HG03097 (cell line): ENCODE data around the gene UBP1.
"Not testable (repeated sequence)": the region's sequence is repeated elsewhere in the genome, so short reads cannot be mapped to it uniquely, and the experiment has no call there.

Experiments
- ATAC-seq: cut with Tn5 transposase; IDR thresholded peaks from one replicate; pipeline ENCODE4 v1.9.1; 2021; ENCODE audit not compliant: unreplicated experiment, low FRiP score

UBP1 gene

DNA sequence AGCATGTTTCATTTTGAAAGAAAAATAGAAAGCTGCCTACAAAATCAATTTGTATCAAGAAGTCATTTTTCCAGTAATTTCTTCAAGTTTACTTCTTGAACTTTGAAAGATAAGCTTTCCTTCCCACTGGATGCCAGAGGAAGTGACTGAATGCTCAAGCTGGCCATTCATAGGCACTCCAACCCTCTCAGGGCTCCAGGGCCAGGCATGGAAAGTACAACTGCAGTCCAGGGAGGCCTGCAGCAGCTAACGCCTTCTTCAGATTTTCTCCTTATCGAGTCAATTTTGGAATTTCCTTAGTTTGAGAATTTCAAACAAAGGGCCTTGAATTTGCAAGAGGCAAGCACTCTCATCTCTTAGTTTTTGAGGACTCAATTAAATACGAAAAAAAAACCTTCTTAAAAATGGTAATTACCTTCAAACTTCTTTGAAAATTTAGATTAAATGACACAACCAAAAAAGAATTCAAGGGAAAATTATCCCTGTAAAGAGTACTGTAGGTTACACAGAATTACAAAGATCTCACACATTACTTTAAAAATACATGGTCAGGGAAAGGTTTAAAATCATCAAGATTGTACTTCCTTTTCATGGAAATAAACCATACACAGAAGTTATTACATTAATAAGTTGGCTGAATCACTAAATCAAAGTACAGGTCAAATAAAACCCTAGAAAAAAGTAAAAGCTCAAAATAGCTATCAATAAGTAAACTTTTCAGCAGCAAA is 2.5 kb downstream of the UBP1 start:
- ATAC-seq, result no peak

GRCh38 chr3:33433843-33434242 is 6.4 kb downstream of the UBP1 start:
- ATAC-seq, result no peak

GRCh38 chr3:33430571-33430970 is 9.6 kb downstream of the UBP1 start:
- ATAC-seq, result no peak

DNA sequence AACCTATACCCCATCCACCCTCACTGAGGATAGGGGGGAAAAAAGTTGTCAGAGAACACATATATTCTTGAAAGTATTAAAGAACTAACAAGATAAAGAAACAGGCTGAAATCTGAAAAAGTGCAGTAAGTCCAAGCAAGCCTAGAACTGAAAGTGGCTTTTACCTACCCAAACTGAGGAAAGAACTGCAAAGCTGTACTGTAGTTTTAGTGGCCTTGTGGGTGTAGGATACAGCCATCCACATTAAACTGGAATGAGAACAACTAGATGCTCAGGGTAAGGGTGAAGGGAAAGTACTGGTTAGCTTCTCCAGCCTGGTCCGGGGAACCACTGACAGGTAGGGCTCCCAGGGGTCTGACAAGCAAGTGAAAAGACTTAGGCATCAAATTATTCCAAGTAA is 10.1 kb downstream of the UBP1 start:
- no peak for ATAC-seq

GRCh38 chr3:33429306-33429705 is 10.9 kb downstream of the UBP1 start:
- ATAC-seq, result not testable (repeated sequence)

- no peak for ATAC-seq
These were observed 11.5 kb downstream of the UBP1 start for GRCh38 chr3:33428734-33429133.

DNA sequence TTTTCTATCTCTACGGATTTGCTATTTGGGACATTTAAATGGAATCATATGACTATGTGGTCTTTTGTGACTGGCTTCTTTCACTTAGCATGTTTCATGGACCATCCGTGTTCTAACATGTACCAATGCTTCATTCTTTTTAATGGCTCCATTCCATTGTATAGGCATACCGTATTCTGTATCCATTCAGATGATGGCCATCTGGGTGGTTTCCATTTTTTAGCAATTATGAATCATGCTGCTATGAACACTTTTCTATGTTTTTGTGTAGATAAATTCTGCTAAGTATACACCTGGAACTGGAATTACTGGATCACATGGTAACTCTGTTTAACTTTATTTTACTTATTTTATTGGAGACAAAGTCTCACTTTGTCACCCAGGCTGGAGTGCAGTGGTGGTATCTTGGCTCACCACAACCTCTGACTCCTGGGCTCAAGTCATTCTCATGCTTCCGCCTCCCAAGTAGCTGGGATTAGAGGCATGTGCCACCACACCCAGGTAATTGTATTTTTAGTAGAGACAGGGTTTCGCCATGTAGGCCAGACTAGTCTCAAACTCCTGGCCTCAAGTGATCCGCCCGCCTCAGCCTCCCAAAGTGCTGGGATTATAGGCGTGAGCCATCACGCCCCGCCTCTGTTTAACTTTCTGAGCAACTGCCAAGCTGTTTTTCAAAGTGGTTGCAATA is 13.4 kb downstream of the UBP1 start:
- ATAC-seq, result no peak

- no peak for ATAC-seq
These were observed 14.1 kb downstream of the UBP1 start for GRCh38 chr3:33426068-33426467.

DNA sequence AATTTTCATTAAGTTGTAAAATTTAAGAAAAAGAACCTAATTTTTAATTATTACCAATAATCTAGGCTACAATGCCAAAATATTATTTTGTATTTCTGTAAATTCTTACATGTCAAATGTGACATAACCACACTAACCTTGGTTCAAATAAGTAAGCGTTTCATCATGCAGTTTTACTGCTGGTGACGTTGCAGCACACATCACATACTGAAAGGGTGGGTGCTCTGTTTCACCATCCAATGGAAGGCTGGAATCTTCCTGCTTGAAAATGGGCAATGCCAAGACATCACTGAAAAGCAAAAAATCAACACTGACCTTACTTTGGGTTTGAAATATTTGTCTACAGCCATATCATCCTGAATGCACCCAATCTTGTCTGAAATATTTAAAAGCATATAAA is 14.8 kb downstream of the UBP1 start:
- ATAC-seq, result no peak

DNA sequence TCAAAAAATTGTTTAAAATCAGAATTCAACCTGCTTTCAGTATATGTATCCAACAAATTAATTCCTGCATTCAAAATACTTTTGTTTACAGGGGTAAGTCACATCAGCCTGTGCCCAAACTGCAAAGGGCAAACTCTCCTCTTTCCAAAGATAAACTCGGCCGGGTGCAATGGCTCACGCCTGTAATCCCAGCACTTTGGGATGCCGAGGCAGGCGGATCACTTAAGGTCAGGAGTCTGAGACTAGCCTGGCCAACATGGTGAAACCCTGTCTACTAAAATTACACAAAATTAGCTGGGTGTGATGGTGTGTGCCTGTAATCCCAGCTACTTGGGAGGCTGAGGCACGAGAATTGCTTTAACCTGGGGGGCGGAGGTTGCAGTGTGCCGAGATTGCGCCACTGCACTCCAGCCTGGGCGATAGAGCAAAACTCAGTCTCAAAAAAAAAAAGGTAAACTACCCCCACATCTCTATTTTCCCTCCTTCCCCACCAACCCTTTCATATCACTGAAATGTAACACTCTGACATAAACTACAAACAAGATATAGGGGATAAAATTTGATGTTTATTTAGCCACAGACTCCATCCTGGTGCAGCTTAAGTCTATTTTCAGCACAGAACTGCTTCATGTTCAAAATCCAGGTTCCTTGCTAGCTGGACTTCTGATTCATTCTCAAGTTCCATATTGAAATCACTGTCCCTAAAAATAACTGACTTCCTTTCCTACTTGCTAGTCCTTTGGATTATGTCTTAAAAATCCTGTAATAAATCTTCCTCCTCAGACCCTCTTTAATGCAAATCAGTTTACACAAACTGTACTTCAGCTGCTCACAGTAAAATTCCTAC is 15.4 kb downstream of the UBP1 start:
- ATAC-seq, result no peak

GRCh38 chr3:33420966-33421365 is 19.2 kb downstream of the UBP1 start:
- ATAC-seq, result no peak

DNA sequence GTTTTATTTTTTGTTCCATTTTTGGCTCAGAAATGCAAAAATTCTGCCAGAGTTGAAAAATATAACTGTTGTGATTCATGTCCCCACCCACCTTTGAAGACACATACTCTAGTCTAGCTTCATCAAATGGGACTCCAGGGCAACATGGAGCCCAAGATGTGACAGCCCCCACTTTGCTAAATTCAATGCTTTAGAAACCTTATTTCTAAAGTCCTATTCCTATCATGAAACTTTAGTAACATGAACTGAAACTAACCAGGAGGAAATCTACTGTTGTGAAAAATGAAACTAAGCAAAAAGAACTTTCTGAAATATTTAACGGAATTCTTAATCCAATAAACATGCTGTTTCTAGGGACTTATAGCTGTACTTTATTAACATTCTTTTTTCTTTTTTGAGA is 20.3 kb downstream of the UBP1 start:
- ATAC-seq, result no peak

DNA sequence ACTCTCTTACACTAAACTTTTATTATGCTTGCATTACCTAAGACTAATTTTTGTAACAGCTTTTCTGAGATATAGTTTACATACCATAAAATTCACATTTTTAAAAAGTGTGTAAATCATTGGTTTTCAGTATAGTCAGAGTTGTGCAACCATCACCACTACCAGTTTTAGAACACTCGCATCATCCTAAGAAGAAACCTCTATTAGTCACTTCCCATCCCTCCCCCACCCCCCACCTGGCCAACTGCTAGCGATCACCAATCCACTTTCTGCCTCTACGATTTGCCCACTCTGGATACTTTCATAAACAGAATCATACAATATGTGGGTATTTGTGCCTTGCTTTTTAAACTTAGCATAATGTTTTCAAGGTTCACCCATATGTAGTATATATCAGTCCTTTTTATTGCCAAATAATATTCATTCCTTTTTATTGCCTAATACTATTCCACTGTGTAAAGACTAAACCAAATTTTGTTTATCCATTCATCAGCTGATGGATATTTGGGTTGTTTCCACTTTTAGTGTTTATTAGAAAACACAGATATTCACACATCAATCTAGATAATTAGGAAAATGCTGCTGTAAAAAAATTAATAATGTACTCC is 23.0 kb downstream of the UBP1 start:
- no peak for ATAC-seq

DNA sequence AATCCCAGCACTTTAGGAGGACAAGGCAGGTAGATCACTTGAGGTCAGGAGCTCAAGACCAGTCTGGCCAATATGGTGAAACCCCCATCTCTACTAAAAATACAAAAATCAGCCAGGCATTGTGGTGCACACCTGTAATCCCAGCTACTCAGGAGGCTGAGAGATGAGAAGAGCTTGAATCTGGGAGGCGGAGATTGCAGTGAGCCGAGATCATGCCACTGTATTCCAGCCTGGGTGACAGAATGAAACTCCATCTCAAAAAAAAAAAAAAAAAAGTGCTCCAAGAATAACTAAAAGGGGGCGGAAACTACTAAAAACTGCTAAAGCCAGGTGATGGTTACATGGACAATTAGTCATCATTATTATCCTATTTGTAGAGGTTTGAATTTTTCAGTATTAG is 29.4 kb downstream of the UBP1 start:
- not testable (repeated sequence) for ATAC-seq

GRCh38 chr3:33403756-33404155 is 36.4 kb downstream of the UBP1 start:
- ATAC-seq, result no peak

- ATAC-seq, result no peak
These were observed 37.3 kb downstream of the UBP1 start for GRCh38 chr3:33402936-33403335.

DNA sequence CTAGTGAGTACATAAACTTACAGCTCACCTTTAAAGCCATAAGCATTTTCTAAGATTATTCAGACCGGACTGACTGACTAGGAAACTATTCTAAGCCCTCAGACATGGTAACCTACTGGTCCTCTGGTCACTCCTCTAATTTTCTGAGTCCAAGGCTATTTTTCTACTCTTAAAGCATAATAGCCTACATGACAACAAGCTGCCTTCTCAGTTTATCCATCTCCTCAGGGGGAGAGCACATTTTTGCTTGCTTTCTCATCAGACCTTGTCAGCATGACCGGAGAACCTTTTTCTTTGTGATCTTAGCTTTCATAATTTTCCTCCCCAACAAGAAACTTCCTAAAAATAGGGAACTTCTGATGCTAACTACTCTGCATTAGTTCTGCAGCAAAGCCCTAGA is 38.4 kb downstream of the UBP1 start:
- ATAC-seq, result no peak

DNA sequence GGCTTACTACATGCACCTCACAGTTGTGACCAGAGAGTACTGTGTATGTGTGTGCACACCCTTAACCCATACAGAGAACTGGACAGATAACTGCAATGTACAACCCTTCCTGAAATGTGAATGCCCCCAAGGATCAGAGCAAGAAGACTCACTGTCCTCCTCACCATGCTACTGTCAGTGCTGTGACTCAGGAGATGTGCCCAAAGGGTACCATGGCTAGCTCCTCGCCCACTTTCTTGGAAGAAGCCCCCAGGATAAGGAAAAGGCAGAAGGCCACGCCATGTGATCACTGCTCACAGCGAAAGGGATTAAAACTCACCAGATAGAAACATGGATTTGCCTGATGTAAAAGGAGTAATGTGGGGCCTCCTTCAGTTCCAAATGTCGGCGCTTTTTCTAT is 41.8 kb downstream of the UBP1 start:
- ATAC-seq, result no peak

DNA sequence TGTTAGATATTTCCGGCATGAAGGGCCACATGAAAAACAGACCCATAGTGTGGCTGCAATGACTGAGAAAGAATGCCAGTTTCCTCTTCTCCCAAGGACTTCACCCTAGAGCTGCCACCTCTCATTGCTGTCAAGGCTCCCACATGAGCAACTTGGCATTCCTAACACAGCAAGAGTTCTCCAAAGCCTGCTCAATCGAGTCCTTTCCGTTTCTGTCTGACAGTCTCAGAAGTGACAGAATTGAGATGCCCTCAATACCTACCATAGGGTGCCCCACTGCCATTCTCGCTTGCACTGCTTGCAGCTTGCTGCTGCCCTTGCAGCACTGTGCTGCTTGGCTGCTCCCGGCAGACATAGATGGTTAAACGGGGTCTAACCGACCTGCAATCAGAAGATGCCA is 44.3 kb downstream of the UBP1 start:
- ATAC-seq, result no peak

DNA sequence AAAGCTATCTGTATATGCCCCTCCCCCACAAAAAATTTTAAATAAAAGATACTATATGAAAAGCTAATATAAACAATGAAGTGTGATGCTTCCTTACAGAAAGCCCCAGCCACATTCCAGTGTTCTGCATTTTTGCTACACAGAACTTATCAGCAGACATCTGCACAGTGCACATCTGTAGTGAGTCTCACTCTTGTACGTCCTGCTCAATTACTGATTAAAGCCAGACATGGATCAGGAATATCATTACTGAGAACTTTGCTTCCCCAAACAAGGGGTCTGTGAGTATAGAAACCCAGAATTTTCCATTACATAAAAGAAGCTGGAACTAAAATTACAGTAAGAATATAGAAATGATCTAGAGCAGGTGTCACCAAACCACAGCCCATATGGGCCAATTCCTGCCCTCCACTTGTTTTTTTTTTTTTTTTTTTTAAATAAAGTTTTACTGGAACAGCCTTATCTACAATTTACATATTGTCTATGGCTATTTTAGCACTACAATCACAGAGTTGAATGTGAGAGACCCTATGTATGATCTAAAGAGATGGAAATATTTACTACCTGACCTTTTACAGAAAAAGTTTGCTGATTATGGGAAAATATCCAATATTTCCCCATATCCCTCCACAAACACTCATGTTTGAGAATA is 45.7 kb downstream of the UBP1 start:
- ATAC-seq, result no peak

DNA sequence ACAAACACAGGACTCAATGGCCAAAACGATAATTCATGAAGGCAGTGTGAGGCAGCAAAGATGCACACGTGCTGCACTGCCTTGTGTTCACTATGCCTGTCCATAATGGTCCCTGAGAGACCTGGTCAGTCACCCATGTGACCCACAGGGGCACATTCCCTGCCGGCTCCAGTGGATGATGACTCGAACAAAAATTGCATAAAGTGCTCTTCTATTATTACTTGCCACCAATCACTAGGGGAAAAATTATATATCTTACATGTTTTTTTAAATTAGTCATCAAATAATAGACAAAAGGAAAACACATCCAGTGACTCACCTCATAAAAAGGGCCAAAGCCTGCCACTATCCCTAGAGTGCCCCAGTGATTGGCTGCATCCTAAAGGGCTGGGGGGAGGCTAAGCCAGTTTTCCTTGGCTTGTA is 47.5 kb downstream of the UBP1 start:
- ATAC-seq, result no peak
